GM12878 (cell line): ENCODE measurements around the gene HOATZ. TPM values are rescaled to one million over a fixed set of nuclear protein-coding genes. Genes with fewer than 3 reads are reported as not detected.

ENCODE experiments used
- ATAC-seq: fragments of 200-7000 bp; cut with Tn5 transposase; 3 replicates; pipeline ENCODE4 v1.9.1; 2020; ENCODE audit warnings: mild to moderate bottlenecking, moderate library complexity
- BruUV-seq: library from RNA; stranded (reverse); fragments of 400-500 nt; replicated peaks from 2 replicates; lab custom pipeline; 2021; lab: Mats Ljungman, UMichigan
- CTCF ChIA-PET: fragments of 300-600 bp; sonication (Branson Sonifier 250); formaldehyde crosslinking; extraction: SDS; loops from one replicate; lab custom pipeline; 2021; ENCODE audit warnings: inconsistent platforms; lab: Yijun Ruan, JAX
- POLR2A ChIA-PET: fragments of 350-600 bp; formaldehyde crosslinking; extraction: SDS; loops from one replicate; lab custom pipeline; 2021; ENCODE audit warnings: inconsistent platforms; lab: Charles Lee
- RAD21 ChIA-PET: fragments of 300-600 bp; sonication (Branson Sonifier 250); formaldehyde crosslinking; loops from one replicate; lab custom pipeline; 2023; ENCODE audit warnings: antibody characterized with exemption; ENCODE audit not compliant: unreplicated experiment; lab: Charles Lee
- SMC1A ChIA-PET: fragments of 300-600 bp; sonication (Branson Sonifier 250); formaldehyde crosslinking; loops from one replicate; lab custom pipeline; 2023; ENCODE audit not compliant: unreplicated experiment, uncharacterized antibody; lab: Charles Lee
- DNase-seq: peaks from one replicate; pipeline ENCODE4 v3.0.0-alpha.2; 2011; ENCODE audit warnings: low read depth, low spot score
- FAIRE-seq: peaks from 3 replicates; lab custom pipeline; 2011; peaks lifted over from hg19 to GRCh38; lab: Jason Lieb, UNC
- H2AFZ ChIP-seq: 2 replicates; pipeline ENCODE4 v1.6.0; 2011; ENCODE audit warnings: low read depth, low read length, control low read depth; ENCODE audit not compliant: control insufficient read depth
- H3K27ac ChIP-seq: 2 replicates; pipeline ENCODE4 v1.5.1; 2011; ENCODE audit warnings: control low read depth; ENCODE audit not compliant: control insufficient read depth, insufficient read depth
- H3K27me3 ChIP-seq, 2 experiments: replicated peaks in 1 of 2; 2 replicates each; pipeline versions ENCODE4 v1.6.0 to v1.6.1; 2011; ENCODE audit warnings: low read length in 1 of 2; ENCODE audit not compliant: control insufficient read depth in 2 of 2, insufficient read depth in 2 of 2
- H3K36me3 ChIP-seq, 2 experiments: 2 replicates each; pipeline ENCODE4 v1.5.1; 2011; ENCODE audit warnings: low read length in 1 of 2; ENCODE audit not compliant: control insufficient read depth in 2 of 2, insufficient read depth in 2 of 2
- H3K4me1 ChIP-seq: 2 replicates; pipeline ENCODE4 v1.6.1; 2011; ENCODE audit warnings: mild to moderate bottlenecking, low read length, moderate library complexity, mixed read lengths; ENCODE audit not compliant: control insufficient read depth, insufficient read depth
- H3K4me2 ChIP-seq: 2 replicates; pipeline ENCODE4 v1.6.0; 2011; ENCODE audit warnings: control low read depth; ENCODE audit not compliant: control insufficient read depth, insufficient read depth
- H3K4me3 ChIP-seq: fragments of 200-600 bp; sonication (generic); 2 replicates; pipeline ENCODE4 v1.5.1; 2016
- H3K79me2 ChIP-seq: 2 replicates; pipeline ENCODE4 v1.6.0; 2011; ENCODE audit warnings: low read length; ENCODE audit not compliant: control insufficient read depth, insufficient read depth
- H3K9ac ChIP-seq: 2 replicates; pipeline ENCODE4 v1.8.0; 2011; ENCODE audit warnings: low read length, control low read depth, mixed read lengths; ENCODE audit not compliant: control insufficient read depth, insufficient read depth
- H3K9me3 ChIP-seq: replicated peaks from 3 replicates; pipeline ENCODE4 v1.5.1; 2011; ENCODE audit warnings: mild to moderate bottlenecking, low read length; ENCODE audit not compliant: control insufficient read depth, insufficient read depth
- H4K20me1 ChIP-seq: 2 replicates; pipeline ENCODE4 v1.6.0; 2011; ENCODE audit not compliant: control insufficient read depth, insufficient read depth
- CHD2 ChIP-seq: IDR thresholded peaks from 2 replicates; pipeline ENCODE4 v1.6.1; 2011; ENCODE audit warnings: low read depth, low read length, improper control_type of control experiment, borderline replicate concordance
- HDAC6 ChIP-seq: fragments of 200-600 bp; sonication (generic); IDR thresholded peaks from one replicate; pipeline ENCODE4 v1.8.0; 2017; ENCODE audit warnings: antibody characterized with exemption; ENCODE audit not compliant: unreplicated experiment
- IRF3 ChIP-seq: fragments of 450-650 bp; IDR thresholded peaks from 2 replicates; pipeline ENCODE4 v1.6.1; 2014; ENCODE audit warnings: mild to moderate bottlenecking
- IRF5 ChIP-seq: fragments of 450-650 bp; IDR thresholded peaks from 2 replicates; pipeline ENCODE4 v1.6.1; 2017; ENCODE audit warnings: borderline replicate concordance
- MYC ChIP-seq: IDR thresholded peaks from 2 replicates; pipeline ENCODE4 v1.6.1; 2011; ENCODE audit warnings: mild to moderate bottlenecking, low read length, moderate library complexity, inconsistent platforms; ENCODE audit not compliant: insufficient read depth, insufficient replicate concordance, insufficient read length, severe bottlenecking
- REST ChIP-seq: IDR thresholded peaks from 2 replicates; pipeline ENCODE4 v1.6.1; 2012; ENCODE audit warnings: mild to moderate bottlenecking, low read depth, low read length
- SMAD5 ChIP-seq: IDR thresholded peaks from 2 replicates; pipeline ENCODE4 v1.6.1; 2016; ENCODE audit warnings: antibody characterized with exemption, low read depth
- STAT1 ChIP-seq: fragments of 450-650 bp; conservative IDR thresholded peaks from 2 replicates; pipeline ENCODE4 v1.6.1; 2014; ENCODE audit warnings: antibody characterized with exemption, mild to moderate bottlenecking
- ZBED1 ChIP-seq: IDR thresholded peaks from 2 replicates; pipeline ENCODE4 v1.6.1; 2016; ENCODE audit warnings: borderline replicate concordance
- ZBTB11 ChIP-seq: fragments of 450-650 bp; formaldehyde crosslinking; IDR thresholded peaks from 2 replicates; pipeline ENCODE4 v1.5.0; 2022; ENCODE audit warnings: mild to moderate bottlenecking, missing genetic modification characterization
- WGBS: methylation state at CpG from one replicate; pipeline ENCODE4 v1.1.6; 2016; ENCODE audit warnings: low lambda C conversion rate; ENCODE audit not compliant: insufficient replicate concordance, insufficient coverage; ENCODE audit errors: missing lambda C conversion rate; 5-methylcytosine and 5-hydroxymethylcytosine counted together
- in situ Hi-C: fragments of 300-500 bp; cut with MboI; formaldehyde crosslinking; loops from 9 replicates; pipeline ENCODE4 v1.14.3; 2018; ENCODE audit warnings: mixed read lengths
- intact Hi-C: fragments of 100-400 bp; cut with micrococcal nuclease; formaldehyde crosslinking; loops from one replicate; pipeline ENCODE4 v1.14.2; 2022; ENCODE audit not compliant: unreplicated experiment
- polyA plus RNA-seq, 11 experiments: library from polyadenylated mRNA; depleted of rRNA in 4 of 11; unstranded in 6 of 11; stranded (reverse) in 5 of 11; fragments of >200 nt; fragmentation: Nextera tagmentation in 4 of 11; fragmentation: Illumina TruSeq in 1 of 11; extraction: Ambion mirVana in 4 of 11; extraction: Trizol in 1 of 11; gene quantifications; 1 replicate in 1 of 11; 2 replicates in 10 of 11; pipeline versions ENCODE4 v1.2.1 to v1.2.3, GENCODE V29; 2011 to 2016; ENCODE audit warnings: inconsistent platforms in 2 of 11, missing spikeins in 2 of 11, low read depth in 1 of 11
- total RNA-seq, 4 experiments: library from RNA; depleted of rRNA in 3 of 4; stranded (reverse); fragments of >200 nt in 3 of 4; fragmentation: Illumina TruSeq in 1 of 4; extraction: Trizol in 1 of 4; gene quantifications; 2 replicates each; pipeline versions ENCODE4 v1.2.1 to v1.2.3, GENCODE V29; 2013 to 2021

The HOATZ gene
- total and polyA plus RNA-seq, 10 of the 15 experiments (the other 5 are each of a cell fraction or from before 2014, with no cell fraction given): 0.28 TPM; not detected in 9

GRCh38 chr11:111570796-111571195, 56.2 kb downstream of the HOATZ start (continued):
- TF ChIP-seq REST: no peak
- TF ChIP-seq ZBTB11 (CRISPR knock-in tag): no peak
- TF ChIP-seq ZBED1: no peak

GRCh38 chr11:111571829-111572501, 57.4 kb downstream of the HOATZ start:
- DNase-seq (no peak), FAIRE-seq (no peak), ATAC-seq (peak; percentile 47)
- Histone ChIP-seq H3K4me3 (no peak overlapping the region), H3K27ac (no peak overlapping the region), H3K27me3 (no peaks in the 10 kb centered on the region), H3K9me3 (no peaks in the 10 kb centered on the region), H3K79me2 (no peaks in the 10 kb centered on the region), H3K36me3 (no peaks in the 10 kb centered on the region), H3K9ac (no peak overlapping the region), H3K4me2 (no peak overlapping the region), H3K4me1 (no peaks in the 10 kb centered on the region), H4K20me1 (no peaks in the 10 kb centered on the region), H2AFZ (no peak overlapping the region)
- ChIA-PET RAD21 (no interaction called here), SMC1A (interaction anchor here (0.9 to 1.2 kb wide), 2 partner anchors 15 to 205 kb away, joined by 3 to 5 read pairs; no protein-coding TSS in a partner anchor), CTCF (interaction anchor here (0.9 to 1.8 kb wide), 5 partner anchors 10 to 205 kb away, joined by 3 to 7 read pairs (median 4); no protein-coding TSS in a partner anchor), POLR2A (no interaction called here)
- in situ Hi-C loops: no loop called here
- WGBS: 28% methylated on average over 6 of the region's 6 CpGs
- BruUV-seq: no TSS peak
- TF ChIP-seq HDAC6 (no peak), SMAD5 (no peak), IRF5 (no peak), IRF3 (no peak), STAT1 (no peak), MYC (no peak), ZBED1 (no peak), CHD2 (no peak)
- intact Hi-C loops: no loop called here
